Measurements from ENCODE around the gene ZNF408. TPM values are rescaled to one million over a fixed set of nuclear protein-coding genes. Genes with fewer than 3 reads are reported as not detected.

The ZNF408 gene
- total RNA-seq, 1 experiment from 2014 or later = 19.8 TPM

- in situ Hi-C loops (cut with HindIII; ENCODE audit: low pct_unique_long_range_greater_than_20kb, low sequenced_read_pairs) = no loop called here
- TF ChIP-seq POLR2AphosphoS5 (IDR thresholded peaks at IDR 0.05; ENCODE audit: low read depth, low read length) (no peak), CTCF (IDR thresholded peaks at IDR 0.05) (no peak), SIN3A (IDR thresholded peaks at IDR 0.05; ENCODE audit: borderline replicate concordance, insufficient read depth, low read depth, low read length) (no peak), REST (IDR thresholded peaks at IDR 0.05; ENCODE audit: insufficient read depth in 1 of 2, low read depth in 2 of 2, low read length in 1 of 2) (no peak), TCF7L2 (IDR thresholded peaks at IDR 0.05; ENCODE audit: low read depth, low read length) (no peak)
- ChIA-PET POLR2A (interaction anchor here (0.7 to 0.9 kb wide), 2 partner anchors 52 to 55 kb away, joined by 7 to 8 read pairs; no protein-coding TSS in a partner anchor), CTCF (no interaction called here)
- Histone ChIP-seq H3K27me3 (ENCODE audit: control insufficient read depth, insufficient read depth, low read length) (no peaks in the 10 kb centered on the region), H3K27ac (ENCODE audit: low read length) (no peak overlapping the region), H3K36me3 (ENCODE audit: control insufficient read depth, insufficient read depth, low read length) (no peaks in the 10 kb centered on the region), H3K4me3 (ENCODE audit: low read depth in 2 of 2, low read length in 2 of 2) (no peak overlapping the region), H3K9me3 (ENCODE audit: control insufficient read depth, insufficient read depth, low read depth, low read length) (no peaks in the 10 kb centered on the region), H3K4me1 (ENCODE audit: control insufficient read depth, insufficient read depth, low read length) (no peaks in the 10 kb centered on the region; the same call in 1 of the 2 replicates)
- ATAC-seq = no peak
- BruUV-seq (replicated peaks) = no TSS peak
- intact Hi-C loops (cut with micrococcal nuclease; ENCODE audit: unreplicated experiment) = no loop called here
- DNase-seq (ENCODE audit: low read depth, low spot score) = no peak
These were observed 23.3 kb downstream of the ZNF408 start for GRCh38 chr11:46724088-46724487.

- ATAC-seq = no peak
These were observed 24.7 kb downstream of the ZNF408 start for GRCh38 chr11:46725338-46726205.

More at GRCh38 chr11:46725338-46726205, 24.7 kb downstream of the ZNF408 start:
- intact Hi-C loops (cut with micrococcal nuclease; ENCODE audit: unreplicated experiment) (no loop called here), in situ Hi-C loops (cut with HindIII; ENCODE audit: low pct_unique_long_range_greater_than_20kb, low sequenced_read_pairs) (no loop called here)
- ChIA-PET POLR2A (no interaction called here), CTCF (no interaction called here)
- no peaks in the 10 kb centered on the region for H3K9me3 ChIP-seq (ENCODE audit: control insufficient read depth, insufficient read depth, low read depth, low read length)
- H3K4me3 ChIP-seq (ENCODE audit: low read depth in 2 of 2, low read length in 2 of 2) = no peak overlapping the region
- no peaks in the 10 kb centered on the region for H3K36me3 ChIP-seq (ENCODE audit: control insufficient read depth, insufficient read depth, low read length)
- no peaks in the 10 kb centered on the region; the same call in 1 of the 2 replicates for H3K4me1 ChIP-seq (ENCODE audit: control insufficient read depth, insufficient read depth, low read length)
- TF ChIP-seq SIN3A (IDR thresholded peaks at IDR 0.05; ENCODE audit: borderline replicate concordance, insufficient read depth, low read depth, low read length) = no peak
- TF ChIP-seq POLR2AphosphoS5 (IDR thresholded peaks at IDR 0.05; ENCODE audit: low read depth, low read length) = no peak
- no peak for TF ChIP-seq TCF7L2 (IDR thresholded peaks at IDR 0.05; ENCODE audit: low read depth, low read length)
- TF ChIP-seq CTCF (IDR thresholded peaks at IDR 0.05) = no peak
- TF ChIP-seq REST (IDR thresholded peaks at IDR 0.05; ENCODE audit: insufficient read depth in 1 of 2, low read depth in 2 of 2, low read length in 1 of 2) = no peak
- DNase-seq (ENCODE audit: low read depth, low spot score) = no peak
- H3K27me3 ChIP-seq (ENCODE audit: control insufficient read depth, insufficient read depth, low read length) = no peaks in the 10 kb centered on the region
- no peak overlapping the region for H3K27ac ChIP-seq (ENCODE audit: low read length)
- BruUV-seq (replicated peaks) = no TSS peak

Data from Panc1 (cell line).